Cardiac muscle cell (in vitro differentiated cells and primary cell): ENCODE results near the gene ADAMTS18. TPM values are rescaled to one million over a fixed set of nuclear protein-coding genes. Genes with fewer than 3 reads are reported as not detected.

Experiments
- DNase-seq, 2 donors: peaks; one replicate each; pipeline versions ENCODE4 v3.0.0 to v3.0.0-alpha.2; 2010 to 2017; ENCODE audit warnings: low read depth in 1 of 2, low spot score in 1 of 2
- H3K27ac ChIP-seq: fragments of 200-600 bp; sonication (generic); 2 replicates; pipeline ENCODE4 v1.5.1; 2016
- H3K27me3 ChIP-seq: fragments of 200-600 bp; sonication (generic); 2 replicates; pipeline ENCODE4 v1.6.0; 2016; ENCODE audit warnings: control low read depth
- H3K36me3 ChIP-seq: fragments of 200-600 bp; sonication (generic); 2 replicates; pipeline ENCODE4 v1.5.1; 2016; ENCODE audit warnings: control low read depth
- H3K4me1 ChIP-seq: fragments of 200-600 bp; sonication (generic); 2 replicates; pipeline ENCODE4 v1.8.1; 2017; ENCODE audit warnings: low read depth, mild to moderate bottlenecking, mixed run types
- H3K4me3 ChIP-seq: fragments of 200-600 bp; sonication (generic); 2 replicates; pipeline ENCODE4 v1.5.1; 2016; ENCODE audit warnings: mild to moderate bottlenecking
- H3K9me3 ChIP-seq: fragments of 200-600 bp; sonication (generic); 2 replicates; pipeline ENCODE4 v1.5.1; 2017; ENCODE audit warnings: low read depth, mild to moderate bottlenecking, control low read depth
- polyA plus RNA-seq: library from polyadenylated mRNA; unstranded; fragments of >200 nt; fragmentation: Nextera tagmentation; extraction: Ambion mirVana; gene quantifications from 2 replicates; pipeline ENCODE4 v1.2.1, GENCODE V29; 2016
- total RNA-seq: library from RNA; depleted of rRNA; stranded (reverse); fragments of >200 nt; gene quantifications from 2 replicates; pipeline ENCODE4 v1.2.3, GENCODE V29; 2016
- TF ChIP-seq, protein P1 (sequence below): IDR thresholded peaks from 2 replicates; pipeline ENCODE4 v1.5.1; 2012; ENCODE audit warnings: low read depth, mild to moderate bottlenecking, low read length

ADAMTS18 gene
- total and polyA plus RNA-seq, 2 experiments from 2014 or later: 0.06 TPM; not detected in 1

DNA sequence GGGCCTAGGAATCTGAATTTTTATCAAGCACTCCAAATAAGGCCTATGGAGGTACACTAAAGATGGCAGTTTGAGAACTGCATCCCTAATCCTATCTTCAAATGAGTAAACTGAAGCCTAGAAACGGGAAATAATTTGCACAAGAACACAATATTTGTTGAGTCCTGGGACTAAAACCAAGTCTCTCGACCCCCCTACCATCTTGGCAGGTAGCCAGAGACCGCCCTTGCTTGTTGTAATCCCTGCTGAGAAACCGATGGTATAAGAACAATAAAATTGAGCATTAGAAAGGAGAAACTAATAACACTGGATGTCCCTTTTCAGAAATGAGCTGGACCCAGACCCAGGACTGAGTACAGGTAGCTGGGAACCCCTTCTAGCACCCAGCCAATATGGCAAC is 24.4 kb downstream of the ADAMTS18 start:
- no peaks in the 10 kb centered on the region for H3K36me3 ChIP-seq
- H3K27me3 ChIP-seq: no peaks in the 10 kb centered on the region
- H3K4me1 ChIP-seq: no peaks in the 10 kb centered on the region
- TF ChIP-seq, protein P1, sequence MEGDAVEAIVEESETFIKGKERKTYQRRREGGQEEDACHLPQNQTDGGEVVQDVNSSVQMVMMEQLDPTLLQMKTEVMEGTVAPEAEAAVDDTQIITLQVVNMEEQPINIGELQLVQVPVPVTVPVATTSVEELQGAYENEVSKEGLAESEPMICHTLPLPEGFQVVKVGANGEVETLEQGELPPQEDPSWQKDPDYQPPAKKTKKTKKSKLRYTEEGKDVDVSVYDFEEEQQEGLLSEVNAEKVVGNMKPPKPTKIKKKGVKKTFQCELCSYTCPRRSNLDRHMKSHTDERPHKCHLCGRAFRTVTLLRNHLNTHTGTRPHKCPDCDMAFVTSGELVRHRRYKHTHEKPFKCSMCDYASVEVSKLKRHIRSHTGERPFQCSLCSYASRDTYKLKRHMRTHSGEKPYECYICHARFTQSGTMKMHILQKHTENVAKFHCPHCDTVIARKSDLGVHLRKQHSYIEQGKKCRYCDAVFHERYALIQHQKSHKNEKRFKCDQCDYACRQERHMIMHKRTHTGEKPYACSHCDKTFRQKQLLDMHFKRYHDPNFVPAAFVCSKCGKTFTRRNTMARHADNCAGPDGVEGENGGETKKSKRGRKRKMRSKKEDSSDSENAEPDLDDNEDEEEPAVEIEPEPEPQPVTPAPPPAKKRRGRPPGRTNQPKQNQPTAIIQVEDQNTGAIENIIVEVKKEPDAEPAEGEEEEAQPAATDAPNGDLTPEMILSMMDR: no peak
- DNase-seq: no peak
- no peak overlapping the region for H3K4me3 ChIP-seq
- no peaks in the 10 kb centered on the region for H3K9me3 ChIP-seq
- H3K27ac ChIP-seq: no peak overlapping the region

DNA sequence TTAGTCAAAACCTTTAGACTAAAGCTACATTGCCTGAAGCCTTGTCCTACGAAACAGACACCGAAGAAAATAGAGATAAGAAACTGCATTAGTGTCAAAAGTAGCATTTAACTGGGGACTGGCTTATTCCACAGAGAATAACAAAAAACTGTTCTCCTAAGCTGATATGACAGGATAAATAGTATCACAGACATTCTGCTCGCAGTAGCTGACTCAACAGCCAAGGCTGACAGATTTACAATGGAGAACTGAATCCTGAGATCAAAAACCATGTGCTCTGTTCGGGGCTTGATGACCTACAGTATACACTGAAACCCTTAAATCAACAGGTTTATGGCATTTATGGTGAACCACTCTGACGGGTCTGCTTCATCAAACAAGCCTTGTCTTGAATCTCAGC is 25.5 kb downstream of the ADAMTS18 start:
- Histone ChIP-seq H3K36me3 (no peaks in the 10 kb centered on the region), H3K27ac (no peak overlapping the region), H3K9me3 (no peaks in the 10 kb centered on the region), H3K4me1 (peaks cover 4% of the 10 kb centered on the region), H3K4me3 (no peak overlapping the region), H3K27me3 (no peaks in the 10 kb centered on the region)
- TF ChIP-seq, protein P1: no peak
- no peak for DNase-seq

DNA sequence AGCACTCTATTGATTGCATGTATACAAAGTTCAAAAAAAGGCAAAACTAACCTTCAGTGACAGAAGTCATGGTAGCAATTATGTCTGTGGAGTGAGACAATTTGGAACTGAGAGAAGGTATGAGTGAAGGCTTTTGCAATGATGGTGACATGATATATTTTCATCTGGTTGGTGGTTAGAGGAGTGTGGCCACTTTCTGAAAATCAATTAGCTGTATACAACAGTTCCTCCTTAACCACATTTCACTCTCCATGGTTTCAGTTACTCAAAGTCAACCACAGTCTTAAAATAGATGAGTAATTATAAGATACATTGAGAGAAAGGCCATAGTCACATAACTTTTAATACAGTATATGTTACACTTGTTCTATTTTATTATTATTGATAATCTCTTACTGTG is 26.2 kb downstream of the ADAMTS18 start:
- Histone ChIP-seq H3K36me3 (no peaks in the 10 kb centered on the region), H3K27ac (no peak overlapping the region), H3K4me1 (peaks cover 4% of the 10 kb centered on the region), H3K9me3 (no peaks in the 10 kb centered on the region), H3K4me3 (no peak overlapping the region), H3K27me3 (no peaks in the 10 kb centered on the region)
- TF ChIP-seq, protein P1: no peak
- DNase-seq: no peak

DNA sequence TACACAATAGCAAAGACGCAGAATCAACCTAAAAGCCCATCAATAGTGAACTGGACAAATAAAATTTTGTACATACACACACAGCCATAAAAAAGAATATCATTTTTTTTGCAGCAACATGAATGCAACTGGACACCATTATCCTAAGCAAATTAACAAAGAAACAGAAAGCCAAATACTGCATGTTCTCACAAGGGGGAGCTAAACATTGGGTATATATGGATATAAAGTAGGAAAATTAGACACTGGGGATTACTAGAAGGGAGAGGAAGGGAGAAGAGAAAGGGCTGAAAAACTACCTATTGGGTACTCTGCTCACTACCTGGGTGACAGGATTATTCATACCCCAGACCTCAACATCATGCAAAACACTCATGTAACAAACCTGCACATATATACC is 28.2 kb downstream of the ADAMTS18 start:
- no peak overlapping the region for H3K27ac ChIP-seq
- TF ChIP-seq, protein P1: peak; percentile 40
- no peaks in the 10 kb centered on the region for H3K36me3 ChIP-seq

DNA sequence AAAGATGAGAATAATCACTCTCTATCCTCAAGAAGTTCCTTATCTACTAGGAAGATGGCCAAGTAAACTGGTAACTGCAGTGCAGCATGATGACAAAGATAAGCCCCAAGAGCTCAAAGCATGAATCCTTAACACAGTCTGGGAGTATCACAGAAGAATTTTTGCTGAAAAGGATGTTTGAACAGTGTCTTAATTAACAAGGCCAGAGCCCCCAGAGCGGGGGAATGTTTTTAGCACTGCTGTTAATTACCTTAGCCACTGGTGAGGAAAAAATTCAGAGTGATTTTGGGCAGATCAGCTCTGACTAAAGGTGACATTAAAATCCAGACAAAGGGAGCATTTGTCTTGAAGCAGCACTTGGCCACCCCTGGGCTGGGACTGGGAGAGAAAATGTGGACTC is 30.1 kb downstream of the ADAMTS18 start:
- TF ChIP-seq, protein P1: no peak
- no peak overlapping the region for H3K27ac ChIP-seq
- H3K27me3 ChIP-seq: no peaks in the 10 kb centered on the region
- H3K4me1 ChIP-seq: peaks cover 4% of the 10 kb centered on the region
- DNase-seq: no peak
- H3K9me3 ChIP-seq: no peaks in the 10 kb centered on the region
- no peak overlapping the region for H3K4me3 ChIP-seq
- no peaks in the 10 kb centered on the region for H3K36me3 ChIP-seq

More for the DNA sequence above, 28.2 kb downstream of the ADAMTS18 start:
- Histone ChIP-seq H3K27me3 (no peaks in the 10 kb centered on the region), H3K4me1 (peaks cover 4% of the 10 kb centered on the region), H3K9me3 (no peaks in the 10 kb centered on the region), H3K4me3 (no peak overlapping the region)
- peak in 1 of 2 donors; percentile 15 for DNase-seq

DNA sequence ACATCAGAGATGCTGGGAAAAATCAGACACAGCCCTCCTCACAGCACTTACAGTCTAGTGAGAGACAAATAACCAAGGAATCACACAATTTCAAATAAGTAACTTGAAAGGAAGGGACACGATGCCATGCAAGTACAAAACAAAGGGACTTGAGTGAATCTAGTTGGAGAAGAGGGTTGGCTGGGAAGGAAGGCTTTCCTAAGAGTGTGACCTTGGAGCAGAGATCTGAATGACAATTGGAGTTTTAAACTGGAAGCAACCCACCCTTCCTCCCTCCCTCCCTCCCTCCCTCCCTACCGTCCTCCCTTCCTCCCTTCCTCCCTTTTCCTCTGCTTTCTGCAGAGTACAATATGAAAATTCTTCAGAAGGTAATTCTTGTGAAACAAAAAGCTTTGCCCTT is 31.1 kb downstream of the ADAMTS18 start:
- Histone ChIP-seq H3K4me1 (peaks cover 6% of the 10 kb centered on the region), H3K27ac (no peak overlapping the region), H3K36me3 (no peaks in the 10 kb centered on the region), H3K27me3 (no peaks in the 10 kb centered on the region), H3K4me3 (no peak overlapping the region), H3K9me3 (no peaks in the 10 kb centered on the region)
- DNase-seq: no peak
- TF ChIP-seq, protein P1: no peak
